Inflammatory macrophage treated with lipopolysaccharide for 1 hour (primary cell): ENCODE measurements around the gene TLR5.
"Not testable (repeated sequence)": the region's sequence is repeated elsewhere in the genome, so short reads cannot be mapped to it uniquely, and the experiment has no call there.

Experiments used
- DNase-seq, 2 donors: peaks; one replicate each; pipeline ENCODE4 v3.0.0-alpha.2; 2020 to 2022

Gene TLR5

GRCh38 chr1:223142795-223143536 lies at the start of gene TLR5:
TSS of gene TLR5 (minus strand) at chr1:223143248. CDS start at chr1:223113031, 30,217 bp downstream.
- DNase-seq, result peak; percentile 75 to 88

- peak in 1 of 2 donors; percentile 56 for DNase-seq
Observed at GRCh38 chr1:223189903-223190724, 47.1 kb upstream of the TLR5 start.

- DNase-seq, result no peak
Observed at GRCh38 chr1:223189525-223189902, 46.5 kb upstream of the TLR5 start.

- no peak for DNase-seq
Observed at GRCh38 chr1:223188618-223189356, 45.7 kb upstream of the TLR5 start.

- DNase-seq, result no peak
Observed at GRCh38 chr1:223186800-223187199, 43.8 kb upstream of the TLR5 start.

GRCh38 chr1:223183268-223183862 lies 40.3 kb upstream of the TLR5 start:
- DNase-seq, result peak; percentile 47

- DNase-seq, result peak; percentile 94 to 98
Observed at GRCh38 chr1:223180731-223181321, 37.8 kb upstream of the TLR5 start.

- peak; percentile 67 to 92 for DNase-seq
Observed at GRCh38 chr1:223179786-223180185, 36.7 kb upstream of the TLR5 start.

GRCh38 chr1:223179280-223179679 lies 36.2 kb upstream of the TLR5 start:
- DNase-seq, result no peak

GRCh38 chr1:223177681-223178080 lies 34.6 kb upstream of the TLR5 start:
- peak; percentile 81 to 83 for DNase-seq

GRCh38 chr1:223176437-223176836 lies 33.4 kb upstream of the TLR5 start:
- no peak for DNase-seq

GRCh38 chr1:223175633-223176032 lies 32.6 kb upstream of the TLR5 start:
- DNase-seq, result peak; percentile 74 to 90

- DNase-seq, result peak in 1 of 2 donors; percentile 25
Observed at GRCh38 chr1:223175032-223175431, 32.0 kb upstream of the TLR5 start.

GRCh38 chr1:223169458-223169857 lies 26.4 kb upstream of the TLR5 start:
- not testable (repeated sequence) for DNase-seq

- DNase-seq, result no peak
Observed at GRCh38 chr1:223161321-223161720, 18.3 kb upstream of the TLR5 start.

- no peak for DNase-seq
Observed at GRCh38 chr1:223156343-223156742, 13.3 kb upstream of the TLR5 start.

- DNase-seq, result no peak
Observed at GRCh38 chr1:223155153-223155552, 12.1 kb upstream of the TLR5 start.

GRCh38 chr1:223153177-223154119 lies 10.4 kb upstream of the TLR5 start:
- no peak for DNase-seq

- DNase-seq, result no peak
Observed at GRCh38 chr1:223152399-223152798, 9.4 kb upstream of the TLR5 start.

GRCh38 chr1:223150443-223150842 lies 7.4 kb upstream of the TLR5 start:
- DNase-seq, result no peak

- DNase-seq, result no peak
Observed at GRCh38 chr1:223147873-223148272, 4.8 kb upstream of the TLR5 start.
